NCI-H526 (cell line): Measurements from ENCODE around the gene DPH3.

ENCODE experiments used
- DNase-seq, 2 experiments: peaks; one replicate each; lab custom pipeline; 2025; lab: John Stamatoyannopoulos, UW

The DPH3 gene

DNA sequence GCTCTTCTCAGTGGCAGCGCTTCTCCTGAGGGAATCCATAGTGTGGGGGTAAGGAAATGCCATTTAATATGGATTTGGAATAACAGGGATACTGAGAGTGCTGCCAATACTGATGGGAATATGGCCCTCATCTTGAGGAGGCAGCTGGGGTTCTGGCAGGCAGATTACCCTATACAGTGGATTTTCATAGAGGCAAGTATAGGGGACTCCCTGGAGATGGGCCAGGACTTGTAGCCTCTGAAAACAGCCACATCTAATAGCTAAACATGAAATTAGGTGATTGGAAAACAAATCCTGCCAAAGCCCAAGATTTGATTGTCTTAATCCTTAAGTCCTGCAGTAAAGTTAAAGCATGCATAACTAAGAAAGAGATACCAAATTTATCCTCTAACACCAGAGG lies 30.9 kb downstream of the DPH3 start:
- DNase-seq, result no peak

GRCh38 chr3:16231983-16232382 lies 32.8 kb downstream of the DPH3 start:
- no peak for DNase-seq

- no peak for DNase-seq
Observed at GRCh38 chr3:16229681-16230080, 35.1 kb downstream of the DPH3 start.

- no peak for DNase-seq
Observed at GRCh38 chr3:16227566-16227965, 37.2 kb downstream of the DPH3 start.

DNA sequence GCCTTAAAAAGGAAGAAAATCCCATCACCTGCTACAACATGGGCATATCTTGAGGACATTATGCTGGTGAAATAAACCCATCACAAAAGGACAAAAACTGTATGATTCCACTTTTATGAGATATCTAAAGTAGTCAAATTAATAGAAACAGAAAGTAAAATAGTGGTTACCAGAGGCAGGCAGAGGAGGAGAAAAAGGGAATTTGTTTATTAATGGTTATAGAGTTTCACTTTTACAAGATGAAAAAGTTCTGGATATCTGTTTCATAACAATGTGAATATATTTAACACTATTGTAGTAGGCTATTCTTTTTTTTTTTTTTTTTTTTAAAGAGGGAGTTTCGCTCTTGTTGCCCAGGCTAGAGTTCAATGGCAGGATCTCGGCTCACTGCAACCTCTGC lies 40.4 kb downstream of the DPH3 start:
- no peak for DNase-seq

DNA sequence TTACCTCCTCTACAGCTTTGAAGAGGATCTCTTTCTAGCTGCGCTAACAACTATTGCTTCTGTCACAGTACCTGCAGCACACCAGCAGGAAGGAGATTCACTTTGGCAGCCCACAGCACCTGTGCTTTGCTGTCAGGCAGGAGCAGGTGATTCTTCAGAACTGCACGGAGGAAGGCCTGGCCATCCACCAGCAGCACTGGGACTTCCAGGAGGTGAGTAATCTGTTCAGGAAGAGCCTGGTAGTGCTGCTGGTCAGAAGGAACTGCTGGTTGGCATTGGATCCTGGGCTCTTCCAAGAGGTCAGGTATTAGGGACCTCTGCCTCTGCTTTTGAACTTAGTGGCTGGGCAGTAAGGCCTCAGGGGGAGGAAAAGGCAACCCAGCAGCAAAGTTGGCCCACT lies 42.2 kb downstream of the DPH3 start:
- no peak for DNase-seq

DNA sequence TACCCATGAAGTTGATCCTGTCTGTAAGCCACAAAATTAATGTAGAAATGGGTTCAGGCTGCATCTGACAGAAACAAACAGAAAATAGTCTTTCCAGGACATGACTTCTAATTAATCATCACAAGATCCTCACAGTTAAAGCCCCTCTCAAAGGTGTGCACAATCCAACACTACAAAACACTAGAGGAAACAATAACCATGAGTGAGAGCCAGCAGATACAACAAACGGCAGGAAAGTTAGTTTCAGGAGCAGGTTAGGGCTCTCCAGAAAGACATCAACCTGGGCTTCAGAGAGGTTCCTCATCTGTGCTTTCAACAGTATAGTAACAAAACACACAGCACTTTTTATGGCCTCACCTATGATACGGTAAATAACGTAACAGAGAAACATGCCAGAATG lies 42.8 kb downstream of the DPH3 start:
- DNase-seq, result no peak

- no peak for DNase-seq
Observed at GRCh38 chr3:16219777-16220176, 45.0 kb downstream of the DPH3 start.

- DNase-seq, result no peak
Observed at GRCh38 chr3:16216373-16216935, 48.3 kb downstream of the DPH3 start.

GRCh38 chr3:16214366-16214765 lies 50.4 kb downstream of the DPH3 start:
- no peak for DNase-seq

DNA sequence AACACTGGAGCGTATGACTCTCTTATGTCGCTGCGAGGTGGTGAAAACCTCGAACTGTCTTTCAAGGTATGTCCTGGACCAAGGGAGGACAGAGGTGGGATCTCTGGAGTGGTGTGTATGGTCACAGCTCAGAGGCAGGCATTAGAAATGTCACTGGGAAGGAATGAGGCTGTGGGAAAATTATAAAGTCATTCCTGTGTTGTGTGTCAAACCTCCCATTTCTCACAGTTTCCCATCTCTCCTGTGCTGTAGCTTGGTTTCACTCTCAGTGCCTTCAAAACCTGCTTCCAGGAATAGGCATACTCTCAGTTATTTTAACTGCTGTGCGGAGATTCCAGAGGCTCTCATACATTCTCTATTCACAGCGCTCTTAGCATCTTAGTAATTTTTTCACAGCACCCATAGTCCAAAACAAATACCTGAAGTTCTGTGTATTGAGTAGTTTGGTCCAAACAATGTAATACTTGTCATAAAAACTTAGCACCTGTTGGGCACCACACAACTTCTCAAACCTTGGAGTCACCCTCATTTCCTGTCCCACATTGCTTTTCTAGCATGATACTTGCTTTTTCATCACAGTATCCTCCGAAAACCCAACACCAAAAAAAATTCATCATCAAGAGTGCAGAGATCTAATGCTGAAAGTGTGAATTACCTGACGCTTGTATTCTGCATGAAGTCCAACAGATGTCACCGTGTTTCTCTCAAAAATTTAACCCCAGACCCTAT lies 53.4 kb downstream of the DPH3 start:
- no peak for DNase-seq
